ENCODE results near the gene FBXL19.
A peak's percentile ranks its signal among the peaks of the same experiment; 100 is the strongest.
"Not testable (repeated sequence)": the region's sequence is repeated elsewhere in the genome, so short reads cannot be mapped to it uniquely, and the experiment has no call there.

Gene FBXL19

GRCh38 chr16:30923554-30924075 is at the start of gene FBXL19:
TSS of gene FBXL19 (plus strand) at chr16:30923572. CDS start at chr16:30925755, 2,183 bp downstream.
- no peak for DNase-seq

GRCh38 chr16:30874244-30874820 is 49.0 kb upstream of the FBXL19 start:
- DNase-seq, result no peak

GRCh38 chr16:30874821-30875717 is 48.3 kb upstream of the FBXL19 start:
- DNase-seq, result peak; percentile 82

GRCh38 chr16:30875871-30876801 is 47.2 kb upstream of the FBXL19 start:
- DNase-seq, result no peak

- DNase-seq, result no peak
Observed at GRCh38 chr16:30876867-30877266, 46.5 kb upstream of the FBXL19 start.

GRCh38 chr16:30882429-30883310 is 40.7 kb upstream of the FBXL19 start:
- no peak for DNase-seq

- no peak for DNase-seq
Observed at GRCh38 chr16:30884760-30885159, 38.6 kb upstream of the FBXL19 start.

GRCh38 chr16:30885196-30885595 is 38.2 kb upstream of the FBXL19 start:
- DNase-seq, result no peak

- DNase-seq, result no peak
Observed at GRCh38 chr16:30886145-30886544, 37.2 kb upstream of the FBXL19 start.

- no peak for DNase-seq
Observed at GRCh38 chr16:30887927-30888326, 35.4 kb upstream of the FBXL19 start.

- DNase-seq, result no peak
Observed at GRCh38 chr16:30888856-30889499, 34.4 kb upstream of the FBXL19 start.

- no peak for DNase-seq
Observed at GRCh38 chr16:30889721-30890120, 33.7 kb upstream of the FBXL19 start.

- not testable (repeated sequence) for DNase-seq
Observed at GRCh38 chr16:30891043-30891823, 32.1 kb upstream of the FBXL19 start.

- DNase-seq, result no peak
Observed at GRCh38 chr16:30892670-30893416, 30.5 kb upstream of the FBXL19 start.

- DNase-seq, result no peak
Observed at GRCh38 chr16:30893417-30893743, 30.0 kb upstream of the FBXL19 start.

- peak; percentile 83 for DNase-seq
Observed at GRCh38 chr16:30893744-30894539, 29.4 kb upstream of the FBXL19 start, which contains the start of gene BCL7C. TSS of gene BCL7C (minus strand) at chr16:30894077. CDS start at chr16:30893944, 133 bp downstream.

GRCh38 chr16:30894540-30895368 is 28.6 kb upstream of the FBXL19 start:
- no peak for DNase-seq
